AG04450 (cell line): Measurements from ENCODE around the gene ANKRD62. TPM values are rescaled to one million over a fixed set of nuclear protein-coding genes. Genes with fewer than 3 reads are reported as not detected.

ENCODE experiments used
- CTCF ChIA-PET: fragments of 300-600, 350-600 bp; formaldehyde crosslinking; extraction: SDS; loops from one replicate; lab custom pipeline; 2022; ENCODE audit warnings: antibody characterized with exemption, inconsistent platforms; lab: Charles Lee
- POLR2A ChIA-PET: fragments of 350-600 bp; formaldehyde crosslinking; extraction: SDS; loops from one replicate; lab custom pipeline; 2021; ENCODE audit warnings: antibody characterized with exemption, inconsistent platforms; lab: Yijun Ruan, JAX
- DNase-seq: peaks from one replicate; pipeline ENCODE4 v3.0.0-alpha.2; 2011; ENCODE audit warnings: low read depth, low spot score
- H3K27ac ChIP-seq: one replicate; pipeline ENCODE4 v1.5.1; 2012; ENCODE audit warnings: low read depth, low read length, control low read depth
- H3K27me3 ChIP-seq: one replicate; pipeline ENCODE4 v1.6.0; 2012; ENCODE audit warnings: low read length; ENCODE audit not compliant: control insufficient read depth, insufficient read depth
- H3K4me3 ChIP-seq: 2 replicates; pipeline ENCODE4 v1.5.1; 2011; ENCODE audit warnings: mild to moderate bottlenecking, low read depth, low read length, control low read depth
- H3K9me3 ChIP-seq: 2 replicates; pipeline ENCODE4 v1.5.1; 2012; ENCODE audit warnings: low read length; ENCODE audit not compliant: control insufficient read depth, insufficient read depth
- CTCF ChIP-seq: IDR thresholded peaks from 2 replicates; pipeline ENCODE4 v1.5.1; 2011; ENCODE audit warnings: low read depth, low read length, control low read depth, inconsistent platforms
- polyA plus RNA-seq: library from polyadenylated mRNA; depleted of rRNA; stranded (reverse); fragments of >200 nt; gene quantifications from 2 replicates; pipeline ENCODE4 v1.2.3, GENCODE V29; 2011

Gene ANKRD62
- polyA plus RNA-seq, 1 experiment, result not detected

- no peak for TF ChIP-seq CTCF
- CTCF ChIA-PET, result no interaction called here
- Histone ChIP-seq H3K27me3 (no peaks in the 10 kb centered on the region), H3K4me3 (no peak overlapping the region), H3K9me3 (no peaks in the 10 kb centered on the region; the same call in 1 of the 2 replicates), H3K27ac (no peak overlapping the region)
- POLR2A ChIA-PET, result no interaction called here
- no peak for DNase-seq
Measured at GRCh38 chr18:12087471-12088025, 6.1 kb upstream of the ANKRD62 start.

GRCh38 chr18:12088096-12088495 is 5.5 kb upstream of the ANKRD62 start:
- Histone ChIP-seq H3K9me3 (peaks cover 4% of the 10 kb centered on the region; the same call in 1 of the 2 replicates), H3K27ac (no peak overlapping the region), H3K4me3 (no peak overlapping the region), H3K27me3 (no peaks in the 10 kb centered on the region)
- TF ChIP-seq CTCF, result no peak
- no peak for DNase-seq
- ChIA-PET CTCF (no interaction called here), POLR2A (no interaction called here)

GRCh38 chr18:12088731-12089375 is 4.8 kb upstream of the ANKRD62 start:
- TF ChIP-seq CTCF, result no peak
- peaks cover 10% of the 10 kb centered on the region; the same call in 1 of the 2 replicates for H3K9me3 ChIP-seq
- ChIA-PET CTCF (no interaction called here), POLR2A (no interaction called here)
- H3K4me3 ChIP-seq, result no peak overlapping the region
- H3K27ac ChIP-seq, result no peak overlapping the region
- DNase-seq, result no peak
- no peaks in the 10 kb centered on the region for H3K27me3 ChIP-seq

- no peak for DNase-seq
- TF ChIP-seq CTCF, result no peak
- no peak overlapping the region for H3K27ac ChIP-seq
- H3K9me3 ChIP-seq, result peaks cover 12% of the 10 kb centered on the region; the same call in 1 of the 2 replicates
- H3K27me3 ChIP-seq, result no peaks in the 10 kb centered on the region
- H3K4me3 ChIP-seq, result no peak overlapping the region
- CTCF ChIA-PET, result no interaction called here
- POLR2A ChIA-PET, result no interaction called here
Measured at GRCh38 chr18:12091538-12092141, 2.0 kb upstream of the ANKRD62 start.
